Measurements from ENCODE around the gene ALDH1A3.

Gene ALDH1A3

DNA sequence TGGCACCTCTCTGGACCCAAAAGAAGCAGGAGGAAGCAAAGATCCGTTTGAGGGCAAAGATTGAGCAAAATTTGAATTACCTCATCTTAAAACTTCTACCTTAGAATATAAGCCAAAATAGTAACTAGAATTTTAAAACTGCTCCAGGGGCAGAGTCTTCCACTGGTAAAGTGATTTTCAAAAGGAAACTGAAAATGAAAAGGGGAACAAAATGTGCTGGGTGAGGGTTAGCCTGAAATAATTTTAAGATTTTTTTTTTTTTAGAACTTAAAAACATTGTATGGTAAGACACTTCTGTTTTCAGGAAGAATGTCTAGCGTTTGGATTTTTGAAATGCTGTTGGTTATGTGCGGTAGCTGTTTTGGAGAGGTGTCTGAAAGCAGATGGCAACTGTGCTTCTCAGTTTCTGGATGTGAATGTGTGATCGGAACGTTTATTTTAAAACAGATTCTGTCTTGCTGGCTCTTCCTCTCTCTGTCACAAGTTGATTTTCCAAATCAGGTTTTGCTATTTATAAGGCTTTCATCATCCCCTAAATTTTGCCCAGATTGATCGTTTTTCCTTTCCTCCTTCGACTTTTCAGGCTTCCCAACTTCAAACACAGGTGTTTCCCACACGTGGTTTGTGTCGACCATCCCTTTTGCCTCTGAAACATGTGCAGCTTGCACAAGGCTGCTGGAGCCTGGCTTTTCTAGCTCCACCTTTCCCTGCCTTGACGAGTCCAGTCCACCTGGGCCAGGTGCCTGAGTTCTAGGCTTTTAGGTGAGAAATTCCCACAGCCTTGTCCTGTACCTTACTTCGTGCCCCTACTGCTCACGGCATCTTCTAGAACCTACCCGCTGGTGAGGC is 42.8 kb downstream of the ALDH1A3 start:
- in situ Hi-C loops (cut with MboI; ENCODE audit: low sequenced_read_pairs) = loop anchor here (10.0 kb wide), 1 partner anchor 82 kb away; no protein-coding TSS in a partner anchor

DNA sequence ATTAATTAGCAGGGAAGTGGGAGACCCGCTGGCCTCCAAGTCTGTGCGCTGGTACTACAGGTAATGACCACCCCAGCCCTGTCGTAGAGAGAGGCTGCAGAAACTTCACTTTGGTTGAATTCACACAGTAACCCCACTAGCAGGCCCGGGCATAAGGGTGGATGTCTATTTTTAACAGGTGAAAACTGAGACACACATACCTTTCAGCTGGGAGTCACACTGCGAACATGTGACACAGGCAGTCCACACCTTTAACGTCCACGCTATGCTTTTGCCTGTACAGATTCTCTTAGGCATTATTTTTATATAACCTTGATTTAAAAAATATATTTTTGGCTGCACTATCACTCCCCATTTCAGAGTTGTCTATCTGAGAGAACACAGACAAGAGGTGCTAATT is 43.4 kb downstream of the ALDH1A3 start:
- in situ Hi-C loops (cut with MboI; ENCODE audit: low sequenced_read_pairs) = loop anchor here (10.0 kb wide), 1 partner anchor 82 kb away; no protein-coding TSS in a partner anchor

DNA sequence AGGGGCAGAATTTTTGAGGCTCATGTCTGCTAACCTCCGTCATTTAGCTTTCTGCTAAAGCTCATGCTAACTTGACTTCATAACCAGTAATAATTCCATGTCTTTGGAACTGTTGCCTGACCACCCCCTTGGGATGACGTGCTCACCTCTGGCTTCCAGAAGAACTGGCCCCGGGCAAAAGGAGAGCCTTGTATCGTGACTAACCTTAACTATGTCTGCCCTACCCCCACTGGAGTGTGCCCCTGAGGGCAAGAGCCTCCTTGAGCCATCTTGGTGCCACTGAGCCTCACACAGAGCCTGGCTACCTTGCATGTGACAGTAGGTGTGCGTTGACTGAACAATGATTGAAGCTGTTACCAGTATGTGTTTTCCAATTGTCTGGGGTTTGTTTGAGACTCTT is 44.3 kb downstream of the ALDH1A3 start:
- in situ Hi-C loops (cut with MboI; ENCODE audit: low sequenced_read_pairs) = loop anchor here (10.0 kb wide), 1 partner anchor 81 kb away; no protein-coding TSS in a partner anchor

DNA sequence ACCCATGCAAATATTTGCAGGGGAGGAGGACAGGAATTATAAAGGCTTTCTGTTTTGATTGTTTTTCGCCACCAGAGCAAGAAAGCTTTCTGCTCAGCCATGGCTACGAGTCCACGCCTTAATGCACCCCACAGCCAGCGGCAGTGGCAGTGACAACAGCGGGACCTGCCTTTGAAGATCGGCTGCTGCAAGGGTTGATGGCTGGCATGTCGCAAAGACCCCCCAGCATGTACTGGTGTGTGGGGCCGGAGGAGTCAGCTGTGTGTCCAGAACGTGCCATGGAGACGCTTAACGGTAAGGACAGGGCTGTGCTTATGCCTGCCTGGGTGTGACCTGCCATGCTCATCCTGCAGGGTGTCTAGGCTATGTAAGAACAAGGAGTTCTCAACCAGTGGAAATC is 44.8 kb downstream of the ALDH1A3 start:
- in situ Hi-C loops (cut with MboI; ENCODE audit: low sequenced_read_pairs) = loop anchor here (10.0 kb wide), 1 partner anchor 80 kb away; no protein-coding TSS in a partner anchor

DNA sequence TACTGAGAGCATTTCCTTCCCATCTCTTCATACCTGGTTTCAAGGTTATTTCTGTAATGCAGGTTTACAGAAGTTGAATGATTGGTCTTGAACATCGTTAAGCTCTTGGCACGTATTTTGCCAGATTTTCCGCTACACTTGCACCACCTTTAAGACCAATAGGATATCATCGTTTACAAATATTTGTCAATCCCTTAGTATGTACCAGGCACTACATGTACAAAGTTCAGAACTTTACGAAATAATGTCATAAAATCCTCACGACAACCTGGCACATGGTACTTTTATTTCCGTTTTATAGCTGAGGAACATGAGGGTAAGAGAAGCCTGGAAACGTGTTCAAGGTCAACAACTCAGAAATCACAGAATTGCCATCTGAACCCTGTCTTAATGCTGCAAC is 45.8 kb downstream of the ALDH1A3 start:
- in situ Hi-C loops (cut with MboI; ENCODE audit: low sequenced_read_pairs) = loop anchor here (10.0 kb wide), 1 partner anchor 79 kb away; no protein-coding TSS in a partner anchor

DNA sequence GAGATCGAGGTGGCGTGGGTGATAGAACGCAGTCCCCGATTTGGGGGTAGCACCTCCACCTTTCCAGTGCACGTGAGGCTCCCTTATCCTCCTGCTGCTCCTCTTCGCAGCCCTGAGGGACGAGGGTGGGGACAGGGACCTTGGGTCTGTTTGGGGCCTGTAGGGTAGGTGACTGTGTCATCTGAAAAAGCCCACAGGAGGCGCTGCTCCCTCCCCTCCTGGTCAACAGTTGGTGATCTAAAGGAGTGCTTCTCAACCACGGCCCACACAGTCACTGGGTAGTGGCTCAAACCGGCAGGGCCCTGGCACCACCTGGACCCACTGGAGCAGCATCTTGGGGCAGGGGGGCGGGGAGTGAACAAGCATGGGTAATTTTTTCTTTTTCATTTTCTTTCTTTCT is 46.6 kb downstream of the ALDH1A3 start:
- in situ Hi-C loops (cut with MboI; ENCODE audit: low sequenced_read_pairs) = loop anchor here (10.0 kb wide), 1 partner anchor 79 kb away; no protein-coding TSS in a partner anchor

DNA sequence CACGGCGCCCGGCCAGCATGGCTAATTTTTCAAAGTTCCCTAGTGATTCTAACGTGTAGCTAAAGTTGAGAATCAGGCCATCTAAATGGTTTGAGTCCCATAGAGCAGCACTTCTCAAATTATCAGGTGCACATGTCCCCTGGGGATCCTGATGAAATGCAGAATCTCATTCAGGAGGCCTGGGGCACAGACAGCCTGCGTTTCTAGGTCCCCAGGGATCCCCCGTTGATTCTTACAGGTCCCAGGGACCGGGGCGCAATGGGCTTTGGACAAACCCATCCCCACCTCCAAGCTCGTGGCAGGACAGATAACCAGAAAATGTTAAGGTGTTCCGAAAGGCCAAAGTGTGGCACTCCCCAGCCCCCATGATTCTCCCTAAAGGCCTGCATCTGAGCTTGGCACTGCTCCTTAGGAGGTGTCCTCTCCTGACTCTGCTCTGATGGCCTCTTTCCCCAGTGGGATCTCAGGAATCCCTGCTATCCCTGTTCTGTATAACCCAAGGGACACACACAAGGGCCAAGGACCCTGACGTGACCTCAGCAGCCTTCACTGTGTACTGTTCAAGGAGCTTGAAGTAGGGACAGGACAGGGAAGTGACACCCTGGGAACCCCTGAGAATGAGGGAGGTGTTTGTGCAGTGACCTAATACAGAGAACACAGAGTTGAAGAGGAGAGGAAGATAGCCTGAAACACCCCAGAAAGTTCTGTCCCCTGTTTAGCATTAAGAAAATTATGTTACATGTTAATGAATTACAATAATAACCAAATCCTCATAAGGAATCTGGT is 47.5 kb downstream of the ALDH1A3 start:
- in situ Hi-C loops (cut with MboI; ENCODE audit: low sequenced_read_pairs) = loop anchor here (10.0 kb wide), 1 partner anchor 78 kb away; no protein-coding TSS in a partner anchor

DNA sequence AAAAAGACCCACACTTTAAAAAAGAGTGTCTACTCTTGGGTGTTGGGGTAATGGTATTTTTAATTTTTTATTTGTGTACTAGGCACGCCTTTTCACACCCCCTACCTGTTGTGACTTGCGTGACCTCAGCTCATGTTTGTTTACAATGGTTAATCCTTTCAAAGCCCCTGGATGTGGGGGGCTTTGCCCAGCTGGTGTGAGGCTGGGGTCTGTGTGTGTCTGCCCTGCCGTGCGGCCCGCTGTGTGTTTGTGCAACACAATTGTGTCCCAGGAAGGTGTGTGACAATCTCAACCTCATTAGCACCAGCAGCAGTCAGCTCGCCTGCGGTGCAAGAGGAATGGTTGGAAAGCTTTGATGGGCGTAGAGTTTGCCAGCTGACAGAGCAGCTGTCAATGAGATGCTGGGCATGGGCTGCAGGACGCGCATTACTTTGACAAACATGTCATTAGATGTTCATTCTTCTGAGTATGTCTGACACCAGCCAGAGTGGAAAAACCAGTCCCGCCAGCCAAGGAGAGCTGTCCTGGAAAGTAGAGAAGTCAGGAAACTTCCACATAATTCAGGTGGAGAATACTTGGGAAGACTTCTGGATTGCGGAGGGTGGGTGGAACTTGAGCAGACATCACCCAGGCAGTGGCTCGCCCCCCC is 49.1 kb downstream of the ALDH1A3 start:
- in situ Hi-C loops (cut with MboI; ENCODE audit: low sequenced_read_pairs) = loop anchor here (10.0 kb wide), 1 partner anchor 76 kb away; no protein-coding TSS in a partner anchor

DNA sequence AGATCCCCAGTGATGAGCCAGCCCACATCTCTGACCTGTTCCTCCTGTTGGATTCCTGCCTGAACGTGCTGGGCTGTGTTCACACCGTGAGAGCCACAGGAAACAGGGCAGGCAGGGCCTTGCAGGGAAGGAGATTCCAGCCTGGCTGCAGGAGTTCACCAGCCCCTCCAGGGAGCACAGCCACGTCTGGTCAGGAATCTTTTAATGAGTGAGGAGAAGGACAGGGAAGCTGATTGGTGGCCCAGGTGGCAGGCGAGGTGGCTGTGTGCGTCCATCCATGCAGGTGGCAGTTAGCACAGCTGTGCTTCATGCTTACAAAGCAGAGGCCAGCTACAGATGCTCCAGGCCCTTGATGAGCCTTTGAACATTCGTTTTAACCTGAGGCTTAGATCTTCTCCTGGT is 50.0 kb downstream of the ALDH1A3 start:
- in situ Hi-C loops (cut with MboI; ENCODE audit: low sequenced_read_pairs) = loop anchor here (10.0 kb wide), 1 partner anchor 75 kb away; no protein-coding TSS in a partner anchor

DNA sequence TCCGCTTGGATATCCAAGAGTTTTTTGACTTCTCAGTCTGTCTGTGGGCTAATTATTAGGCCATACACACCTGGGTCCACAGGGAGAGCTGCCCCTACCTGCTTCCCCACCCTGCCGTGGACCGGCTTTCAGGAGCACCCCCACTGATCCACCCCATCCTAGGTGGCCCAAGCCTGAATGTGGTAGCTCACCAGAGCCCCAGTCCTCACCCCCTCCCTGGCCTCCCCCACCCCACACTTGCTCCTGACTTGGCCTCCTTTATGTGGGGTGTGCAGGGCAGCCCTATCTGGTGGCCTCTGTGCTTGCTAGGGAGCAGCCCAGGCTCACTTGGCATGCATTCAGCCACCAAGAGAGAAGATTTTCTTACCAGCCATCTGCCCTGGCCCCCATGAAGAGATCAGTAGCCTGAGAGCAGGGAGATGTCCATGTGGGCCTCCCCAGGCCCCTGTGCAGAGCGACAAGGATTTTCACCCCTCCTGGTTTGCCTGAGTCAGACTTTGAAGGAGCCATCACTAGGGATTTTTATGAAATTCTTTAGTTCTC is 50.7 kb downstream of the ALDH1A3 start:
- in situ Hi-C loops (cut with MboI; ENCODE audit: low sequenced_read_pairs) = no loop called here

DNA sequence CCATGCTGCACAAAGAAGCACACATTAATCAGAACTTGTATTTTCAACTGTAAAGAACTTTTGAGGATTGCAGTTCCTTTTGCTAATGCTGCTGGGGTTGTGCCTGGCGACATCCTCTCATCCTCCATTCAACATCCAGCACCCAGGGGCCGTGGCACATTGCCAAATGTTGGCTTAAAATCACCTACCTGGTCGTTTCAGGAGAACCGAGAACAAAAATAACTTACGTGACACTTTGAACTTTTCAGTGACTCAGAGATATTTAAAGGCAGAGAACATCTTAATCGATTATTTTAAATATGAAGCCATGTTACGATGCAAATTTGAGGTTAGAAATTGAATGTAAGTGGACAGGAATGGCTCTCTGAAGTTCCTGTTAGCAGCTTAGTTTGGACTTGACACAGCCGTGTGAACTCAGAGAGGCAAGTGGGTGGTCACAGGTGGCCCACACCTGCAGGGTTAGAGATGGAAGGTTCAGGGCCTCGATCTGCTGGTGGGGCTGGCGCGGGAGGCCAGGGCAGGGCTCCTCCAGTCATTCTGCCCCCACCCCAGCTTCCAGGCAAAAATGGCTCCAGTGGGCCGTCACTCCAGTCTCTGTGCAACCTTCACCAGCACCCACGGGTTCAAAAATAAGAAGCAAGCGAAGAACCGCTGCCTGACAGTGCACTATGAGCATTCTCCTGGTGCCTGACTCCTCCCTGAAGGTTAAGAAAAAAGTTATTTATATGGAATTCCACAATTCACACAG is 51.7 kb downstream of the ALDH1A3 start:
- in situ Hi-C loops (cut with MboI; ENCODE audit: low sequenced_read_pairs) = no loop called here

DNA sequence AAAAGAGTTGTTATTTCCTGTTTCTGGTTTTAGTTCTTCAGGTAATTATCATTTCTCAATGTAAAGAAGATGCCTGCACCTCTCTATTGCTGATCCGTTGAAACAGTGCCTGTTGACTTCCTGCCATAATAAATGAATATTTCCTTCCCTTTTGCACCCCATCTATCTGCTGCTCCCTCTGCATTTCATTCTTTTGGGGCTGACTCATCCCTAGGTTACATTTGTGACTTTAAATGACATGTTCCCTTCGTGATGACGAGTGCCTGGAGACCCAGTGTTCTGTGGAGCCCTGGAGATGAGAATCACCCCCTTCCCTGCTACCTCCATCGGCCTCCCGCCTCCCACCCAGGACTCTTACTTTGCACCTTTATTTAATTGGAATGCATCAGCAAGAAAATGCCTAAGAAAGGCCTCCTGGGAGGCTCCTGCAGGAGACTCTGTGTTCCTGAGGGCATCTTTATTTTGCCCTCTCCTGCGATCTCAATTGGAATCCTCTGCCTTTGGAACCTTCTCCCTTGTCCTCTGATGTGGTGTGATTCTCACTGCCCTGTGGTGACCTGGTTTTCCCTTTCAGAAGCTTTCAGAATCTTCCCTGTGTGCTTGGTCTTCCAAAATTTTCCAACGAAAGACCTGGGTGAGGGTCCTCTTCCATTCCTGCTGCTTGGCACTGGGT is 53.2 kb downstream of the ALDH1A3 start:
- in situ Hi-C loops (cut with MboI; ENCODE audit: low sequenced_read_pairs) = no loop called here

DNA sequence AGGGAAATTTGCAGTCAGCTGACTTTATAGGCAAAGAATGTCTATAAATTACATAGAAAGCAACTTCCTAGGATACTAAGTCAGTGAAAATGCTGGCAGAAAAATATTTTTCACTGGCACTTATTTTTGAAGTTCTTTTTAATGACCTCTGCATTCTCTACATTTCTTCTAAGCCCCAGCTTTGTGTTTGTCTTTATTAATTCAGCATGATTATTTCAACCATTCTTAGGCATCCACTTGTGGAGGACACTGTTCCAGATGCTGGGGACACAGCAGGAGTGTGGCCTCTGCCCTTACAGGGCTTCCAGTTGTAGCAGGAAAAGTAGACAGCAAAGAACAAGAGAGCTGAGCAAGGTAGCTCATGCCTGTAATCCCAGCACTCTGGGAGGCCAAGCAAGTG is 54.5 kb downstream of the ALDH1A3 start:
- in situ Hi-C loops (cut with MboI; ENCODE audit: low sequenced_read_pairs) = no loop called here

DNA sequence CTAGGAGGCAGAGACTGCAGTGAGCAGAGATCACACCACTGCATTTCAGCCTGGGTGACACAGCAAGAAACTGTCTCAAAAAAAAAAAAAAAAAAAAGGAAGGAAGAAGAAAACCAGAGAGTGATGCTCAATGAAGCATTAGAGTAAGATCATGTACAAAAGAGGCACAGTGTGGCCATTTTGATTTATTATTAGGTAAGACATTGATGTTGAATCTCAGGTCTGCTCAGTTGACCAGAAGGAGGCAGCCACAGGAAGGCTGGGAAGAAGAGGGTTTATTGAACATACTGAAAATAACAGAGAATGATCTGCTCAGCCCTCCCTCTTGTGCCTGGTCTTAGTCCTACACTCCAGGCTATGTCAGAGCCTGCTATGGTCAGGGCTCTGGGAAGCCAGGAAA is 55.1 kb downstream of the ALDH1A3 start:
- in situ Hi-C loops (cut with MboI; ENCODE audit: low sequenced_read_pairs) = no loop called here

DNA sequence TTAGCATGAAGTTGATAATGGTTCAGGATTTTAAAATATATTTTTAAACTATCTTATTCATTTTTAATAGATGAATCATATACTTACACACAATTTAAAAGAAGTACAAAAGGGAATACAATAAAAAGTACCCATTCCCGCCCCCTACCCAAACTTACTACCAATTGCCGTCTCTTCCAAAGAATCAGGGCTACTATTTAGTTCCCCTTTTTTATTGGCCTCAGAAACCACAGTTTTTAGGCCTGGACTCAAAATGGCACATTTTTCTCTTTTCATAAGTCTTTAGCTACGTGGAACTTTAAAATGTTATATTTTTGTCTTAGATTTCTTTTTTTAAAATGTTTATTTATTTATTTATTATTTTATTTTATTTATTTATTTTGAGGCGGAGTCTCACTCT is 57.5 kb downstream of the ALDH1A3 start:
- in situ Hi-C loops (cut with MboI; ENCODE audit: low sequenced_read_pairs) = no loop called here

DNA sequence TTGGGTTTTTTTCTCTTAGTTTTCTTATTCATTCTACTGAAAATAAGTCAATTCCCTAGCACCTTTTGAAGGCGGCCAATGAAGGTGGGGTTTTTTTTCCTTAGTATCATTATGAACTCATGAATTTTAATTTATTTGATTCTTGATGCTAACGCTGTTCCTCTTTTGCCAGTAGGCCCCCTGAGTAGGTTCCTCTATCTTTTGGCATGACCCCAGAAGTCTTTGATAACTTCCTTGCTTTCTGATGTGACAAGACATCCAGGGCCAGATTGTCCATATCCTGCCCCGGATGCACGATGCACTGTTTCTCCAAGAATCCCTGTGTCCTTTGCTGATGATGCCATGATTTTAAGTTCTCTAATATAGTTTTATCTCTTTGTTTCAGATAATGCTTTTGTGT is 60.2 kb downstream of the ALDH1A3 start:
- in situ Hi-C loops (cut with MboI; ENCODE audit: low sequenced_read_pairs) = no loop called here

DNA sequence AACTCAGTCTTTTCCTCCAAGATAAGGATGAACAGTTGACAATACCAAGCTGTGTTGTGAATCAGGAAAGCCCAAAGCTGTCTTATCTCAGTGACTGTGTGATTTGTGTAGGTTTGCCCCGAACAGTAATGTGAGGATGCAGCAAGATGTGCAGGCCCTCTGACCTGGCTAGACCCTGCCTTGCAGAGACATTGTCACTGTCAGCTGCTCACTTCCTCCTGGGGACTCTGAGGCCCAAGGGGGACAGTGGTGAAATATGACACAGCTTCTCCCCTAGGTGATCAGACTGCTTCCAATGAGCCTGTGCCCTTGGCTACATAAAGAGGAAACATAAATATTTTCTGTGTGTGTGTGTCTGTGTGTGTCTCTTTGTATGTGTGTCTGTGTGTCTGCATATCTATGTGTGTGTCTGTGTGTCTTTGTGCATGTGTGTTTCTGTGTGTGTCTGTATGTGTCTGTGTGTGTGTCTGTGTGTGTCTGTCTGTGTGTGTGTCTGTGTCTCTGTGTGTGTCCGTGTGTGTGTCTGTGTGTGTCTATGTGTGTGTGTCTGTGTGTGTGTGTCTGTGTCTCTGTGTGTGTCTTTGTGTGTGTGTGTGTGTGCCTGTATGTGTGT is 61.2 kb downstream of the ALDH1A3 start:
- in situ Hi-C loops (cut with MboI; ENCODE audit: low sequenced_read_pairs) = no loop called here

DNA sequence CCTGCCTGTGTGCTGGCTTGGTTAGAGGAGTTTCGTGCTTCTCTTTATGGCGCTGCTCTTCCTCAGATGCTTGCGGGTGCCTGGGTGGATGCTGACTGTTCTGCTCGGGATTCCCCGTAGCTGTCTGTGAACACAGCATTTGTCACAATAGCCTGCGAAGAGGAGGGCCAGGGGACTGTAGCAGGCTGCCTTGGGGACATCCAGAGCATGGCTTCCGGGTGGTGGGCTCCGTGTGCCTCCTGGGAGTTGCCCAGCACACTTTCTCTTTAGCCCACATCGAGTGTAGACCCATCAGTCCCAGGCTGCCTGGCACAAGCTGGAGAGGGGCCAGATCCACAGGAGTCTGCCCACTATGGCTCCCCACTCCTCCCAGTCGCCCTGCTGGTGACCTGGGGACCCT is 61.9 kb downstream of the ALDH1A3 start:
- in situ Hi-C loops (cut with MboI; ENCODE audit: low sequenced_read_pairs) = no loop called here

All from HL-60/S4 treated with phorbol 12-myristate 13-acetate at 8.2 ng/mL for 4 days and 3 days (cell line).